HG02759 (cell line): ENCODE results near the gene SAPCD1.
A peak's percentile ranks its signal among the peaks of the same experiment; 100 is the strongest.
"Not testable (repeated sequence)": the region's sequence is repeated elsewhere in the genome, so short reads cannot be mapped to it uniquely, and the experiment has no call there.

ENCODE experiments used
- ATAC-seq: cut with Tn5 transposase; IDR thresholded peaks from one replicate; pipeline ENCODE4 v1.9.1; 2021; ENCODE audit warnings: mild to moderate bottlenecking, moderate library complexity; ENCODE audit not compliant: unreplicated experiment

Gene SAPCD1

DNA sequence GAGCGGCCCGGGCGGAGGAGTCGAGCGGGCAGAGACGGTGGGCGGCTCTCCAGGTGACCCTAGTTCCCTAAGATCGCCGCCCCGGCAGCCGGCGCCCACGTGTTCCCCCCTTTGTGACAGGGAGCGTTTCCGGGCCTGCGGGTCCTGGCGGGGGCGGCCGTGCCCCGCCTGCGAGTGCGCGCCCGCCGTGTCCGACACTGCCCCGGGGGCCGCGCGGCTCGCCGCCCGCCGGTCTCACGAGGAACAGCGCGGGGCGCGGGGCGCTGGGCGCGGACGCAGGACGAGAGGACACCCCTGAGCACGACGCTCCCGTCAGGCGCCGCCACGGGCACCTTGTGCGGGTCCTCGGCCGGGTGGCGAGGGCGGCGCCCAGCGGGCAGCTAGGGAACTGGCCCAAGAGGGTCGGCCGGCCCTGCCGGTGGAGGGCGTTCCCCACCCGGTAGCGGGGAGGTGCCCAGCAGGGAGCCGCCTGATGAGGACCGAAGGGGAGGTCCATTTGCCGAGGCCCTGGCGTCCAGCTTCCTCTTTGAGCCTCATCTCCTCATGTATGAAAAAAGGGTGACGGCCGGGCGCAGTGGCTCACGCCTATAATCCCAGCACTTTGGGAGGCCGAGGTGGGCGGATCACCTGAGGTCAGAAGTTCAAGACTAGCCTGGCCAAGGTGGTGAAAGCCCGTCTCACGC, 33.3 kb downstream of the SAPCD1 start, which contains the start of gene VARS1:
TSS of gene VARS1 (minus strand) at position 137 of the 683 bp plus-strand sequence. CDS start 535 bp downstream, outside the sequence.
- peak; percentile 88 for ATAC-seq

DNA sequence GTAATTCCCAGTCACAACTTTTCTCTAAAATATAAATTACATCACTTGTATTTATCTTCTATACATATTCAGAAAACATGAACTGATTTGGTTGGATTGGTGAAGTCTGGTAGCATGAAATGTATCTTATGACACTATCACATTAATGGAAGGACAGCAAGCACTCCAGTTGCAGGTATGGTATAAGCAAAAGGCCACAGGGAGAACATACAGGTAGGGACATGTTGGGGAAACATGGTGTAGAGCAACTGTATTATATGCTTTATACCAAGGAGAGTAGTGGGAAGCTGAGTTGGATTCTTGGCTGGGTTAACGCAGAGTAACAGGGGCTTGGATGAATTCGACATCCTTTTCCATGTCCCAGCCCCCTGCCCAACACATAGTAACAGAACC, 34.5 kb downstream of the SAPCD1 start:
- ATAC-seq = no peak

DNA sequence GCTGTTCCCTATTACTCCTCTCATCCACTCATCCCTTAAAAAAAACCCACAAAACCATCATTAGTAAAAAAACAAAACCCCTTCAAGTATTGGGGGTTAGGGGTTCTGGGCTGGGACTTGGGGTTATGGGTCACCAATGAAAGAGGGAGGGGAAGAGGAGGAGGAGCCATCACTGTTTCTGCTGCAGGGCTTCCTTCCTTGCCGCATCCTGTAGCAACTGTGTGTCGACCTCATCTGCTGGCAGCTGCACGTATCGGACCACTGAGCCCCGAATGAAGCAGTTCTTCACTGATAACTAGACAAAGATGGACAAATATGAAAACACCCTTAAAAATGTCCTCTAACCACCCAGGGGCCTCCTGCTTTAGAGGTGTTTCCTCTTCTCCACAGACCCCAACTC, 35.1 kb downstream of the SAPCD1 start:
- ATAC-seq = no peak

DNA sequence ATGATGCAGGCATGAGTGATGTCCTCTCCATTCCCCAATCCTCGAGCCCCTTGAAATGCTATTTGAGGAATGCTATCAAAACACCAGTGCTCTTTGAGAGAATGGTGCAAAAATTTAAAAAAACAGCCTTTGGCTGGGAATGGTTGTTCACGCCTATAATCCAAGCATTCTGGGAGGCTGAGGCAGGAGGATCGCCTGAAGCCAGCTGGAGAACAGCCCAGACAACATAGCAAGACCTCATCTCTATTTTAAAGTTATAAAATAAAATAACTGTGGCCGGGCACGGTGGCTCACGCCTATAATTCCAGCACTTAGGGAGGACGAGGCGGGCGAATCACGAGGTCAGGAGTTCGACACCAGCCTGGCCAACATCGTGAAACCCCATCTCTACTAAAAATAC, 37.3 kb downstream of the SAPCD1 start:
- ATAC-seq = no peak

DNA sequence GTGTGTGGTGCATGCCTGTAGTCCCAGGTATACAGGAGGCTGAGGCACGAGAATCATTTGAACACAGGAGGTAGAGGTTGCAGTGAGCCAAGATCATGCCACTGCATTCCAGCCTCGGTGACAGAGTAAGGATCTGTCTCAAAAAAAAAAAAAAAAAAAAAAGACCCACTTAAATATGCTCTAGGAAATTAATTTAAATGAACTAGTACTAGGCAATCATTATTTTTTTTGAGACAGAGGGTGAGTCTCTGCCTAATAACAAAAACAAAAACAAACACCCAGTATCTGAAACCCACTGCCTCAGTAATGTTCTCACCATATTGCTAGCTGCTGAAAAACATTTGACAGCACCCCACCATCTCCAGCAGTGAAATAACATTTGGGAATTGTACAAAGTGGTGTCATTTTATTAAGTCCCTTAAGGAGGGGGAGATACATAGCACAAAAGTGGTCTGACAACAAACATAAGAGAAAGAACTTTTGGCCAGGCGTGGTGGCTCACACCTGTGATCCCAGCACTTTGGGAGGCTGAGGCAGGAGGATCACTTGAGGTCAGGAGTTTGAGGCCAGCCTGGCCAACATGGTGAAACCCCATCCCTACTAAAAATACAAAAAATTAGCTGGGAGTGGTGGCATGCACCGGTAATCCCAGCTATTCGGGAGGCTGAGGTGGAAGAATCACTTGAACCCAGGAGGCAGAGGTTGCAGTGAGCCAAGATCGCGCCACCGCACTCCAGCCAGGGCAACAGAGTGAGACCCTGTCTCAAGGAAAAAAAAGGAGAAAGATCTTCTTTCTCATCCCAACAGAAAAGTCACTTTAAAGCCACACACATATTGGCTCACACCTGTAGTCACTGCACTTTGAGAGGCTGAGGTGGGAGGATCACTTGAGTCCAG, 38.8 kb downstream of the SAPCD1 start:
- not testable (repeated sequence) for ATAC-seq

DNA sequence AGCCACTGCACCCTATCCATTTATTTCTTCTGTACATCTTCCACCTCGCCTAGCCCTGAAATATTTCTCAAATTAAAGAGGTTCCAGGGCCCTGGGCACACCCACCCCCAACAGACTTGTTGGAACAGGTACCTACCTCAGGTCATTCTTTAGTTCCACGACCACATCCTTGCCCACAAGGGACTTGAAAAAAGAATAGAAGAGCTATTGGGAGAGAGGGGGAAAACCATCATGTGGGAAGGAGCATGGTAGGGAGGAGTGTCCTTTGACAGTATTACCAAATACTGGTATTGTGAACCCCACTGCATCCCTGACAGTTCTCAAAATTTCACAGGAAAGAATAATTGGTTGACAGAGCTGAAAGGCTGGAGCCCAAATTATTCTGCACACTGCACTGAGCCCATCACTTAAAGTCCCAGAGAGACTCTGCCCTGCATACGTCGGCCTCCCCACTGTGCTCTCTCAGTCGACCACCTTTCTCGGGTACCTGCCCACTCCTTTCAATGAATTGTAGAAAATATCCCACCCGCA, 43.5 kb downstream of the SAPCD1 start:
- ATAC-seq = no peak

DNA sequence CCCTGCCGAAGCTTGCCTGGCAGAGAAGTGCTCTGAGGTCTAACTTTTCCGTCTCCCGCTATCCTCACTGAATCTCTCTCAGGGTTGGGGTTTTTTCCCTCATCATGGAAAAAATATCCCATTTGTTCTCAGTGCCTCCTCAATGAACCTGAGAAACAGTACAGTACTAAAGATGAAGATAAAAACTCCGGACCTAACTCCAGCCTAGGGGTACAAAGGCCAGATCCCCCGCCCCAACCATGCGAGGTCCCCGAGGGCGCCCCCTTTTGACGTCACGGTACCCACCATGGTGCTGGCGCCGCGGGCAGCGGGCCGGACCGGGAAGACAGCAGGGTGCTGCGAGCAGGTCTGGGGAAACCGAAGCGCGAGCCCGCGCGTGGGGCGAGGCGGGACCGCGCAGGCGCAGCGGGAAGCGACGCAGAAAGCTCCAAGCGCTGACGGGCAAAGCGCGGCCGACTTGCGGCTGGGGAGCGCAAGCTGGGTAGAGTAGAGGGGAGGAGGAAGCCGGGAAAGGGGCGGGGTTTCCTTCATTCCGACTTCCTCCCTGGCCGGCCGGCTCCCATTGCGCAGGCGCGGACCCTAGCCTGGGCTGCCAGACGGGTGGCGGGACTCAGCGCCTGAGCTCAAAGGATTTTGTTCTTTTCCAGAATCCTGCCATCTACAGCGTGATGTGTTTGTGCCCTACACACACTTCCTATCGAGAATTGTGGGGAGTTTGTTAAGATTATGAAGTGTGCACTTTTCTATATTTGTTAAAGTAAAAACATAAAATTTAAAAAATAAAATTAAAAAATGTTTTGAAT, 44.2 kb downstream of the SAPCD1 start, which contains the start of gene LSM2:
TSS of gene LSM2 (minus strand) at position 497 of the 803 bp plus-strand sequence. CDS start at position 288, 209 bp downstream.
- ATAC-seq = peak; percentile 94

DNA sequence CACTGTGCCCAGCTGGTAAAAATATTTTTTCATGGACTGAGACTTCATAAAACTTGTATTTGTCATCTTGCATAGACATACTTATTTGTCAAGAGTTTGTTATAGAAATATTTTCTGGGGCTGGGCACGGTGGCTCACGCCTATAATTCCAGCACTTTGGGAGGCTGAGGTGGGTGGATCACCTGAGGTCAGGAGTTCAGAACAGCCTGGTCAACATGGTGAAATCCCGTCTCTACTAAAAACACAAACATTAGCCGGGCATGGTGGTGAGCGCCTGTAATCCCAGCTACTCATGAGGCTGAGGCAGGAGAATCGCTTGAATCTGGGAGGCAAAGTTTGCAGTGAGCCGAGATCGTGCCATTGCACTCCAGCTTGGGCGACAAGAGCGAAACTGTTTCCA, 46.1 kb downstream of the SAPCD1 start:
- ATAC-seq = not testable (repeated sequence)

DNA sequence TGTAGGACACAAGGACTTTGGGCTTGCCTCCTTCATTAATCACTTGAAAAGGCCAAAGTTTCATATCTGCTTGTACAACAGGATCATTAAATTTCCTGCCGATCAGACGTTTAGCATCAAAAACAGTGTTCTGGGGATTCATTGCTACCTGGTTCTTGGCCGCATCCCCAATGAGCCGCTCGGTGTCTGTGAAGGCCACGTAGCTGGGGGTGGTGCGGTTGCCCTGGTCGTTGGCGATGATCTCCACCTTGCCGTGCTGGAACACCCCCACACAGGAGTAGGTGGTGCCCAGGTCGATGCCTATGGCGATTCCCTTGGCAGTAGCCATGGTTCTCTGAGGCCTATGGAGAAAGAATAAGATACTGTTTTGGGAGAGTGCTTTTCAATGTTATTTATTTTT, 49.2 kb downstream of the SAPCD1 start:
- ATAC-seq = no peak

DNA sequence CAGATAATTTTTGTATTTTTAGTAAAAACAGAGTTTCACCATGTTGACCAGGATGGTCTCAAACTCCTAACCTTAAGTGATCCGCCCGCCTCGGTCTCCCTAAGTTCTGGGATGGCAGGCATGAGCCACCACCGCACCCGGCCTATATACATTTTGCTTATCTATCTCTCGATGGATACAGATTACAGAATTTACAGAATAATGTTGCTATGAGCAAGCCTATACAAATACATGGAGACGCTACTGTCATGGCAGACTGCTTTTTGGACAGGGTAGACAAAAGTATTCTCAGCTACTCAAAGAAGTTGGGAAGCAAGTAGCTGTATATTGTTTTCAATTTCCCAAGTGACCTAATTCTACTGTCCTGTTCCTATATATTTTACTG, 51.0 kb downstream of the SAPCD1 start:
- ATAC-seq = no peak
